Measurements from ENCODE around the gene ZNF23.
"Not testable (repeated sequence)": the region's sequence is repeated elsewhere in the genome, so short reads cannot be mapped to it uniquely, and the experiment has no call there.

Gene ZNF23

GRCh38 chr16:71461686-71462648 is at the start of gene ZNF23:
TSS of gene ZNF23 (minus strand) at chr16:71462247. CDS start at chr16:71456796, 5,451 bp downstream.
- peak; percentile 83 for DNase-seq

- DNase-seq: no peak
Observed at GRCh38 chr16:71507061-71507460, 45.0 kb upstream of the ZNF23 start.

GRCh38 chr16:71504901-71505300 is 42.9 kb upstream of the ZNF23 start:
- no peak for DNase-seq

GRCh38 chr16:71504051-71504450 is 42.0 kb upstream of the ZNF23 start:
- not testable (repeated sequence) for DNase-seq

- DNase-seq: no peak
Observed at GRCh38 chr16:71501547-71501946, 39.5 kb upstream of the ZNF23 start.

GRCh38 chr16:71500964-71501363 is 38.9 kb upstream of the ZNF23 start:
- no peak for DNase-seq

- peak; percentile 22 for DNase-seq
Observed at GRCh38 chr16:71499775-71500364, 37.8 kb upstream of the ZNF23 start.

GRCh38 chr16:71498031-71498430 is 36.0 kb upstream of the ZNF23 start:
- no peak for DNase-seq

- DNase-seq: no peak
Observed at GRCh38 chr16:71493213-71493612, 31.2 kb upstream of the ZNF23 start.

GRCh38 chr16:71492786-71493185 is 30.7 kb upstream of the ZNF23 start:
- no peak for DNase-seq

GRCh38 chr16:71491054-71491453 is 29.0 kb upstream of the ZNF23 start:
- DNase-seq: no peak

- no peak for DNase-seq
Observed at GRCh38 chr16:71490361-71490760, 28.3 kb upstream of the ZNF23 start.

GRCh38 chr16:71489122-71489521 is 27.1 kb upstream of the ZNF23 start, which contains the start of gene ZNF19:
TSS of gene ZNF19 (minus strand) at chr16:71489324. CDS start at chr16:71482114, 7,210 bp downstream.
- no peak for DNase-seq

- peak; percentile 80 for DNase-seq
Observed at GRCh38 chr16:71484006-71484893, 22.2 kb upstream of the ZNF23 start.

GRCh38 chr16:71482569-71482968 is 20.5 kb upstream of the ZNF23 start:
- DNase-seq: no peak

- no peak for DNase-seq
Observed at GRCh38 chr16:71480956-71481355, 18.9 kb upstream of the ZNF23 start.

- DNase-seq: no peak
Observed at GRCh38 chr16:71479420-71479819, 17.4 kb upstream of the ZNF23 start.

- DNase-seq: no peak
Observed at GRCh38 chr16:71476457-71477124, 14.5 kb upstream of the ZNF23 start.

GRCh38 chr16:71474864-71475263 is 12.8 kb upstream of the ZNF23 start:
- DNase-seq: no peak

GRCh38 chr16:71473891-71474290 is 11.8 kb upstream of the ZNF23 start:
- DNase-seq: no peak

- no peak for DNase-seq
Observed at GRCh38 chr16:71472931-71473330, 10.9 kb upstream of the ZNF23 start.

- no peak for DNase-seq
Observed at GRCh38 chr16:71472051-71472450, 10.0 kb upstream of the ZNF23 start.

Data from activated T-cell treated with anti-CD3 and anti-CD28 coated beads, Interleukin-2, amount 50 U/mL, for 1 hour (primary cell).